LNCAP (cell line): Measurements from ENCODE around the gene OPALIN.

Source experiments
- CTCF ChIP-seq: fragments of 450-650 bp; IDR thresholded peaks from 2 replicates; pipeline ENCODE4 v1.5.1; 2017; ENCODE audit warnings: mild to moderate bottlenecking

Gene OPALIN

GRCh38 chr10:96321822-96322221, 37.0 kb downstream of the OPALIN start:
- no peak; the same call in 1 of the 2 replicates for TF ChIP-seq CTCF

- TF ChIP-seq CTCF: no peak
Measured at GRCh38 chr10:96319754-96320474, 38.9 kb downstream of the OPALIN start.

GRCh38 chr10:96317067-96317833, 41.6 kb downstream of the OPALIN start:
- TF ChIP-seq CTCF: no peak

DNA sequence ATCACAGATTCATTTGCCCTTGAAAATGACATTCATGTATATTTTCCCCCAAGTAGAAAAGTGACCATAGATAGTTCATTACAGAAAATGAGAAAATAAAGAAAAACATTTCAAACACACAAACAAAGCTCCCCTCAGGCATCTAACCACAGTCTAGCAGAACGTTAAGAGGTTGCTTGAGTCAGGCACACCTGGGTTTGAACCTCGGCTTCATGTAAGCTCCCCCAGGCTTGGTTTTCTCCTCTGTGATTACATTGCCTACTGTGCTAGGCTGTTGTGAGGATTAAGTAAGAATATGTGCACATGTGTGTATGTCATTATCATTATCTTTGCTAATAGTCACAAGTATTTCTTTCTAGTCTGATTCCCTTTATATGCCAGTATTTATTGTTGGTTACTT, 45.5 kb downstream of the OPALIN start:
- no peak for TF ChIP-seq CTCF

- no peak for TF ChIP-seq CTCF
Measured at GRCh38 chr10:96311180-96311715, 47.6 kb downstream of the OPALIN start.

- TF ChIP-seq CTCF: no peak
Measured at GRCh38 chr10:96310321-96310669, 48.5 kb downstream of the OPALIN start.

GRCh38 chr10:96309628-96310320, 49.0 kb downstream of the OPALIN start:
- no peak for TF ChIP-seq CTCF
